ENCODE results near the gene HLF. TPM values are rescaled to one million over a fixed set of nuclear protein-coding genes. Genes with fewer than 3 reads are reported as not detected.

Gene HLF
- total RNA-seq, 1 experiment from 2014 or later: 0.13 TPM

DNA sequence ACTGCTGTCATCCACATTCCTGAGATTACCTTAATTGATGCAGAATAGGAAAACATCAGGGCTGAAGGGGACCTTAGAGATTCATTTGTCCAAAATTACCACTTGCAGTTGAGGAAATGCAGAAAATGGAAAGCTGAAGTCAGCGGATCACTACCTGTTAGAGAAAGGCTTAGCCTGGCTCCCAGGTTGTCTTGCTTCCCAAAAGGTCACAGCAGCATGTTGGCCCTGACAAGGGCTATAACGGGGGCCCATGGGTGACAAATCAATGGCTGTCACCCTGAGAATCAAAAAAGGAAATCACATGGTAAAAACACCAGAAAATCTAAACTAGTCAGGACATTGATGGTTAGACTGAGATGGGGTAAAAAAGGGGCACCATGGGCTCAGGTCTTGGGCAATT lies 51.7 kb downstream of the HLF start:
- Histone ChIP-seq H3K27ac (ENCODE audit: low read length) (no peak overlapping the region), H3K4me3 (ENCODE audit: low read depth in 2 of 2, low read length in 2 of 2) (no peak overlapping the region), H3K36me3 (ENCODE audit: control insufficient read depth, insufficient read depth, low read length) (no peaks in the 10 kb centered on the region), H3K27me3 (ENCODE audit: control insufficient read depth, insufficient read depth, low read length) (no peaks in the 10 kb centered on the region), H3K4me1 (ENCODE audit: control insufficient read depth, insufficient read depth, low read length) (peaks cover 3% of the 10 kb centered on the region; the same call in 1 of the 2 replicates), H3K9me3 (ENCODE audit: control insufficient read depth, insufficient read depth, low read depth, low read length) (no peaks in the 10 kb centered on the region)
- in situ Hi-C loops (cut with HindIII; ENCODE audit: low pct_unique_long_range_greater_than_20kb, low sequenced_read_pairs): no loop called here
- no peak for DNase-seq (ENCODE audit: low read depth, low spot score)
- no peak for ATAC-seq
- no TSS peak for BruUV-seq (replicated peaks)
- CTCF ChIA-PET: no interaction called here
- intact Hi-C loops (cut with micrococcal nuclease; ENCODE audit: unreplicated experiment): no loop called here
- POLR2A ChIA-PET: no interaction called here
- TF ChIP-seq SIN3A (IDR thresholded peaks at IDR 0.05; ENCODE audit: borderline replicate concordance, insufficient read depth, low read depth, low read length) (no peak), TCF7L2 (IDR thresholded peaks at IDR 0.05; ENCODE audit: low read depth, low read length) (no peak), REST (IDR thresholded peaks at IDR 0.05; ENCODE audit: insufficient read depth in 1 of 2, low read depth in 2 of 2, low read length in 1 of 2) (no peak)
- TF ChIP-seq, protein P1, sequence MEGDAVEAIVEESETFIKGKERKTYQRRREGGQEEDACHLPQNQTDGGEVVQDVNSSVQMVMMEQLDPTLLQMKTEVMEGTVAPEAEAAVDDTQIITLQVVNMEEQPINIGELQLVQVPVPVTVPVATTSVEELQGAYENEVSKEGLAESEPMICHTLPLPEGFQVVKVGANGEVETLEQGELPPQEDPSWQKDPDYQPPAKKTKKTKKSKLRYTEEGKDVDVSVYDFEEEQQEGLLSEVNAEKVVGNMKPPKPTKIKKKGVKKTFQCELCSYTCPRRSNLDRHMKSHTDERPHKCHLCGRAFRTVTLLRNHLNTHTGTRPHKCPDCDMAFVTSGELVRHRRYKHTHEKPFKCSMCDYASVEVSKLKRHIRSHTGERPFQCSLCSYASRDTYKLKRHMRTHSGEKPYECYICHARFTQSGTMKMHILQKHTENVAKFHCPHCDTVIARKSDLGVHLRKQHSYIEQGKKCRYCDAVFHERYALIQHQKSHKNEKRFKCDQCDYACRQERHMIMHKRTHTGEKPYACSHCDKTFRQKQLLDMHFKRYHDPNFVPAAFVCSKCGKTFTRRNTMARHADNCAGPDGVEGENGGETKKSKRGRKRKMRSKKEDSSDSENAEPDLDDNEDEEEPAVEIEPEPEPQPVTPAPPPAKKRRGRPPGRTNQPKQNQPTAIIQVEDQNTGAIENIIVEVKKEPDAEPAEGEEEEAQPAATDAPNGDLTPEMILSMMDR (IDR thresholded peaks at IDR 0.05): no peak

DNA sequence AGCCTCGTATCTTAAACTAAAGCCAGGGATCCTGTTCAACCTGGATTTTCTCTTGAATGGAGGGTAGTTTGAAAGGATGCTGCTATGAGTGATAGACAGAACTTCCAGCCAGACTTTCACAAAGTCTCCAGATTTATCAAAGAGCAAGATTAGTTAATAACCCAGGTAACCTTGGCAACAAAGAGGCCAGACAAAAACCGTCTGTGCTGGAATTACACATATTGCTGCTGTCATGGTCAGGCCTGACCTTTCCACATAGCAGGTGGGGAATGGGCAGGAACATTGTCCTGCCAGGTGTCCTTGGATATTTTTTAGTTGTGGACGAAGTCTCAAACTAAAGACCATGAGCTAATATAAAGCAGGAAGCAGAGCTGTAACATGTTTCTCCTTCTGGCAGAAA lies 52.5 kb downstream of the HLF start:
- BruUV-seq (replicated peaks): no TSS peak
- H3K4me1 ChIP-seq (ENCODE audit: control insufficient read depth, insufficient read depth, low read length): peaks cover 3% of the 10 kb centered on the region; the same call in 1 of the 2 replicates
- no peaks in the 10 kb centered on the region for H3K36me3 ChIP-seq (ENCODE audit: control insufficient read depth, insufficient read depth, low read length)
- H3K27me3 ChIP-seq (ENCODE audit: control insufficient read depth, insufficient read depth, low read length): no peaks in the 10 kb centered on the region
- DNase-seq (ENCODE audit: low read depth, low spot score) (no peak), ATAC-seq (no peak)
- H3K9me3 ChIP-seq (ENCODE audit: control insufficient read depth, insufficient read depth, low read depth, low read length): no peaks in the 10 kb centered on the region
- POLR2A ChIA-PET: no interaction called here
- no peak overlapping the region for H3K27ac ChIP-seq (ENCODE audit: low read length)
- in situ Hi-C loops (cut with HindIII; ENCODE audit: low pct_unique_long_range_greater_than_20kb, low sequenced_read_pairs) (no loop called here), intact Hi-C loops (cut with micrococcal nuclease; ENCODE audit: unreplicated experiment) (no loop called here)
- CTCF ChIA-PET: no interaction called here
- TF ChIP-seq SIN3A (IDR thresholded peaks at IDR 0.05; ENCODE audit: borderline replicate concordance, insufficient read depth, low read depth, low read length): no peak
- TF ChIP-seq, protein P1 (IDR thresholded peaks at IDR 0.05): no peak
- no peak for TF ChIP-seq POLR2AphosphoS5 (IDR thresholded peaks at IDR 0.05; ENCODE audit: low read depth, low read length)
- no peak for TF ChIP-seq TCF7L2 (IDR thresholded peaks at IDR 0.05; ENCODE audit: low read depth, low read length)
- no peak for TF ChIP-seq REST (IDR thresholded peaks at IDR 0.05; ENCODE audit: insufficient read depth in 1 of 2, low read depth in 2 of 2, low read length in 1 of 2)
- no peak overlapping the region for H3K4me3 ChIP-seq (ENCODE audit: low read depth in 2 of 2, low read length in 2 of 2)

Data from Panc1 (cell line).